ENCODE data around the gene BCL7A. TPM values are rescaled to one million over a fixed set of nuclear protein-coding genes. Genes with fewer than 3 reads are reported as not detected.

The BCL7A gene
- polyA plus RNA-seq, 2 of the 4 experiments (the other 2 are of a cell fraction) = 9.2 to 9.4 TPM

DNA sequence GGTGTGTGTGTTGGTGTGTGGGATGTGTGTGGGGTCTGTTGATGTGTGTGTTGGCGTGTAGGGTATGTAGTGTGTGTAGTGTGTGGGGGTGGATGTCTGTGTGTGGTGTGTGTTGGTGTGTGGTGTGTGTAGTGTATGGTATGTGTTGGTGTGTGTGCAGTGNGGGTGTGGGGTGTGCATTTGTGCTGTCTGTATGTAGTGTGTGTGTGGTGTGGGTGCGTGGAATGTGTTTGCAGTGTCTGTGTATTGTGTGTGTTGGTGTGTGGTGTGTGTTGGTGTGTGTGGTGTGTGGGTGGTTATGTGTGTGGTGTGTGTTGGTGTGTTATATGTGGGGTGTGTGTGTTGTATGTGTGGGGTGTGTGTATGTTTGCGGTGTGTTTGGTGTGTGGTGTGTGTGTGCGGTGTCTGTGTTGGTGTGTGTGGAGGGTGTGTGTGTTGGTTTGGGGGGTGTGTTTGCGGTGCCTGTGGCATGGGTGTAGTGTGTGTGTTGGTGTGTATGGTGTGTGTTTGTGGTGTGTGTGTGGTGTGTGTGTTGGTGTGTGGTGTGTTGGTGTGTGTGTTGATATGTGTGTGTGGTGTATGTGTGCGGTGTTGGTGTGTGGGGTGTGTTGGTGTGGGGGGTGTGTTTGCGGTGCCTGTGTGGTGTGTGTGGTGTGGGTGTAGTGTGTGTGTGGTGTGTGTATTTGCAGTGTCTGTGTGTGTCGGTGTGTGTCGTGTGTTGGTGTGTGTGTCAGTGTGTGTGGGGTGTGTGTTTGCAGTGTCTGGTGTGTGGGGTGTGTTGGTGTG is 71.6 kb downstream of the BCL7A start:
- ChIA-PET CTCF (interaction anchor here (1.9 kb wide), 1 partner anchor 30 kb away, joined by 13 read pairs; no protein-coding TSS in a partner anchor), POLR2A (no interaction called here)
- TF ChIP-seq, protein P1, sequence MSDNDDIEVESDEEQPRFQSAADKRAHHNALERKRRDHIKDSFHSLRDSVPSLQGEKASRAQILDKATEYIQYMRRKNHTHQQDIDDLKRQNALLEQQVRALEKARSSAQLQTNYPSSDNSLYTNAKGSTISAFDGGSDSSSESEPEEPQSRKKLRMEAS (IDR thresholded peaks at IDR 0.05) = no peak
- no peak for TF ChIP-seq ZSCAN20 (CRISPR knock-in tag; IDR thresholded peaks at IDR 0.05)
- TF ChIP-seq CBX8 (IDR thresholded peaks at IDR 0.05) = no peak
- TF ChIP-seq NR3C1 (IDR thresholded peaks at IDR 0.05) = no peak
- no peak for TF ChIP-seq TP53 (CRISPR knock-in tag; IDR thresholded peaks at IDR 0.05)
- TF ChIP-seq, protein P2, sequence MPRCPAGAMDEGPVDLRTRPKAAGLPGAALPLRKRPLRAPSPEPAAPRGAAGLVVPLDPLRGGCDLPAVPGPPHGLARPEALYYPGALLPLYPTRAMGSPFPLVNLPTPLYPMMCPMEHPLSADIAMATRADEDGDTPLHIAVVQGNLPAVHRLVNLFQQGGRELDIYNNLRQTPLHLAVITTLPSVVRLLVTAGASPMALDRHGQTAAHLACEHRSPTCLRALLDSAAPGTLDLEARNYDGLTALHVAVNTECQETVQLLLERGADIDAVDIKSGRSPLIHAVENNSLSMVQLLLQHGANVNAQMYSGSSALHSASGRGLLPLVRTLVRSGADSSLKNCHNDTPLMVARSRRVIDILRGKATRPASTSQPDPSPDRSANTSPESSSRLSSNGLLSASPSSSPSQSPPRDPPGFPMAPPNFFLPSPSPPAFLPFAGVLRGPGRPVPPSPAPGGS (IDR thresholded peaks at IDR 0.05) = no peak
- no peak for TF ChIP-seq TFCP2L1 (CRISPR knock-in tag; IDR thresholded peaks at IDR 0.05)
- no peak for TF ChIP-seq MYC (IDR thresholded peaks at IDR 0.05; ENCODE audit: borderline replicate concordance, low read length)
- no peak for TF ChIP-seq FOSB (CRISPR knock-in tag; IDR thresholded peaks at IDR 0.05)
- no peak; the same call in 1 of the 2 replicates for TF ChIP-seq POLR2A (IDR thresholded peaks at IDR 0.05; ENCODE audit: low read length)
- no peak for TF ChIP-seq PHF8 (IDR thresholded peaks at IDR 0.05; ENCODE audit: borderline replicate concordance, low read depth)
- TF ChIP-seq, protein P3, sequence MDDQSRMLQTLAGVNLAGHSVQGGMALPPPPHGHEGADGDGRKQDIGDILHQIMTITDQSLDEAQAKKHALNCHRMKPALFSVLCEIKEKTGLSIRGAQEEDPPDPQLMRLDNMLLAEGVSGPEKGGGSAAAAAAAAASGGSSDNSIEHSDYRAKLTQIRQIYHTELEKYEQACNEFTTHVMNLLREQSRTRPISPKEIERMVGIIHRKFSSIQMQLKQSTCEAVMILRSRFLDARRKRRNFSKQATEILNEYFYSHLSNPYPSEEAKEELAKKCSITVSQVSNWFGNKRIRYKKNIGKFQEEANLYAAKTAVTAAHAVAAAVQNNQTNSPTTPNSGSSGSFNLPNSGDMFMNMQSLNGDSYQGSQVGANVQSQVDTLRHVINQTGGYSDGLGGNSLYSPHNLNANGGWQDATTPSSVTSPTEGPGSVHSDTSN (IDR thresholded peaks at IDR 0.05) = no peak
- TF ChIP-seq RFX5 (IDR thresholded peaks at IDR 0.05) = no peak
- no peak for TF ChIP-seq RAD21 (conservative IDR thresholded peaks at IDR 0.05 in 1 of 2, IDR thresholded peaks at IDR 0.05 in 1 of 2)
- TF ChIP-seq CEBPB (IDR thresholded peaks at IDR 0.05) = no peak
- no peak for TF ChIP-seq SMC3 (IDR thresholded peaks at IDR 0.05)
- no peak for TF ChIP-seq KDM1A (IDR thresholded peaks at IDR 0.05; ENCODE audit: low read depth)
- TF ChIP-seq, protein P4, sequence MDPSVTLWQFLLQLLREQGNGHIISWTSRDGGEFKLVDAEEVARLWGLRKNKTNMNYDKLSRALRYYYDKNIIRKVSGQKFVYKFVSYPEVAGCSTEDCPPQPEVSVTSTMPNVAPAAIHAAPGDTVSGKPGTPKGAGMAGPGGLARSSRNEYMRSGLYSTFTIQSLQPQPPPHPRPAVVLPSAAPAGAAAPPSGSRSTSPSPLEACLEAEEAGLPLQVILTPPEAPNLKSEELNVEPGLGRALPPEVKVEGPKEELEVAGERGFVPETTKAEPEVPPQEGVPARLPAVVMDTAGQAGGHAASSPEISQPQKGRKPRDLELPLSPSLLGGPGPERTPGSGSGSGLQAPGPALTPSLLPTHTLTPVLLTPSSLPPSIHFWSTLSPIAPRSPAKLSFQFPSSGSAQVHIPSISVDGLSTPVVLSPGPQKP (IDR thresholded peaks at IDR 0.05; ENCODE audit: low read depth, low read length) = no peak
- TF ChIP-seq RNF2 (IDR thresholded peaks at IDR 0.05; ENCODE audit: borderline replicate concordance, low read depth) = no peak
- Histone ChIP-seq H3K9me3 (no peaks in the 10 kb centered on the region), H3K4me1 (peaks cover 79% of the 10 kb centered on the region), H3K4me3 (no peak overlapping the region), H3K27ac (peak overlapping the region in 1 of 2 experiments; percentile 44; a peak in 3 of 6 replicates), H3K4me2 (no peak overlapping the region)
- no peak for FAIRE-seq
- 82% methylated on average over 9 of the region's 9 CpGs for WGBS (ENCODE audit: missing lambda C conversion rate)
- DNase-seq (ENCODE audit: low read depth in 1 of 2, low spot score in 1 of 2) = no peak
- ATAC-seq = no peak

DNA sequence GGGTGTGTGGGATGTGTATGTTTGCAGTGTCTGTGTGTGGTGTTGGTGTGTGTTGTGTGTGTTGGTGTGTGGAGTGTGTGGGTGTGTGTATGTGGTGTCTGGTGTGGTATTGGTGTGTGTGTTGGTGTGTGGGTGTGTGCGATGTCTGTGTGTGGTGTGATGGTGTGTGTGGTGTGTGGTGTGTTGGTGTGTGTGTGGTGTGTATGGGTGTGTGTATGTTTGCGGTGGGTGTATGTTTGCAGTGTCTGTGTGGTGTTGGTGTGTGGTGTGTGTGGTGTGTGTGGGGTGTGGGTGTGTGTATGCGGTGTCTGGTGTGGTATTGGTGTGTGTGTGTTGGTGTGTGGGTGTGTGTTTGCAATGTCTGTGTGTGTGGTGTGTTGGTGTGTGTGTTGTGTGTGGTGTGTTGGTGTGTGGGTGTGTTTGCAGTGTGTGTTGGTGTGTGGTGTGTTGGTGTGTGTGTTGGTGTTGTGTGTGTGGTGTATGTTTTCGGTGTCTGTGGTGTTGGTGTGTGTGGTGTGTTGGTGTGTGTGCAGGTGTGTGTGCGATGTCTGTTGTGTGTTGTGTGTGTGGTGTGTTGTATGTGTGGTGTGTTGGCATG is 72.6 kb downstream of the BCL7A start:
- Histone ChIP-seq H3K4me3 (no peak overlapping the region), H3K9me3 (no peaks in the 10 kb centered on the region), H3K27ac (peak overlapping the region in 1 of 2 experiments; percentile 44; a peak in 3 of 6 replicates), H3K4me1 (peaks cover 81% of the 10 kb centered on the region), H3K4me2 (no peak overlapping the region)
- FAIRE-seq (no peak), DNase-seq (ENCODE audit: low read depth in 1 of 2, low spot score in 1 of 2) (no peak), ATAC-seq (no peak)
- TF ChIP-seq RARB (CRISPR knock-in tag; IDR thresholded peaks at IDR 0.05) (no peak), ESRRA (IDR thresholded peaks at IDR 0.05; ENCODE audit: borderline replicate concordance, low read length) (no peak), HOXB5 (CRISPR knock-in tag; IDR thresholded peaks at IDR 0.05) (no peak), SREBF2 (IDR thresholded peaks at IDR 0.05) (no peak), CBX2 (IDR thresholded peaks at IDR 0.05; ENCODE audit: borderline replicate concordance, low read depth) (no peak), ZC3H11A (IDR thresholded peaks at IDR 0.05) (no peak), CHD4 (IDR thresholded peaks at IDR 0.05; ENCODE audit: borderline replicate concordance) (no peak), MYC (IDR thresholded peaks at IDR 0.05; ENCODE audit: borderline replicate concordance, low read length) (no peak), RAD21 (conservative IDR thresholded peaks at IDR 0.05 in 1 of 2, IDR thresholded peaks at IDR 0.05 in 1 of 2) (no peak), SMC3 (IDR thresholded peaks at IDR 0.05) (no peak), POLR2AphosphoS2 (conservative IDR thresholded peaks at IDR 0.05; ENCODE audit: low read length) (no peak), RFX5 (IDR thresholded peaks at IDR 0.05) (no peak)
- TF ChIP-seq, protein P5, sequence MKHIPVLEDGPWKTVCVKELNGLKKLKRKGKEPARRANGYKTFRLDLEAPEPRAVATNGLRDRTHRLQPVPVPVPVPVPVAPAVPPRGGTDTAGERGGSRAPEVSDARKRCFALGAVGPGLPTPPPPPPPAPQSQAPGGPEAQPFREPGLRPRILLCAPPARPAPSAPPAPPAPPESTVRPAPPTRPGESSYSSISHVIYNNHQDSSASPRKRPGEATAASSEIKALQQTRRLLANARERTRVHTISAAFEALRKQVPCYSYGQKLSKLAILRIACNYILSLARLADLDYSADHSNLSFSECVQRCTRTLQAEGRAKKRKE (CRISPR knock-in tag; IDR thresholded peaks at IDR 0.05; ENCODE audit: low read depth) = no peak
- TF ChIP-seq, protein P4 (IDR thresholded peaks at IDR 0.05; ENCODE audit: low read depth, low read length) = no peak
- TF ChIP-seq, protein P3 (IDR thresholded peaks at IDR 0.05) = no peak
- POLR2A ChIA-PET = no interaction called here
- CTCF ChIA-PET = no interaction called here
- 92% methylated on average over 5 of the region's 5 CpGs for WGBS (ENCODE audit: missing lambda C conversion rate)

All from A549 (cell line).